HG02759 (cell line): ENCODE data around the gene UST.
"Not testable (repeated sequence)": the region's sequence is repeated elsewhere in the genome, so short reads cannot be mapped to it uniquely, and the experiment has no call there.

Experiments
- ATAC-seq: cut with Tn5 transposase; IDR thresholded peaks from one replicate; pipeline ENCODE4 v1.9.1; 2021; ENCODE audit warnings: mild to moderate bottlenecking, moderate library complexity; ENCODE audit not compliant: unreplicated experiment

UST gene

DNA sequence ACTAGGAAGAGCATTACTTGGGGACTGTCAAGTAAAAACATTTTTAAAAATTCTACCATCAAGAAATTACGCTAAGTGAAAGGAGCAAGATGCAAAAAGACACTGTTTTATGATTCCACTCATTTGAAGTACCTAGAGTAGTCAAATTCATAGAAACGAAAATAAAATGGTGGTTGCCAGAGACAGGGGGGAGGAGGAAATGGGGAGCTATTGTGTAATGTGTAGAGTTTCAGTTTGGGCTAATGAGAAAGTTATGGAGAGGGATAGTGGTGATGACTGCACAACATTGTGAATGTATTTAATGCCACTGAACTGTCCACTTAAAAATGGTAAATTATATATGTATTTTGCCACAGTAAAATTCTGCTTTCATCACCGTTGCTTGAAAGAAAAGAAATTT is 83.8 kb downstream of the UST start:
- no peak for ATAC-seq

DNA sequence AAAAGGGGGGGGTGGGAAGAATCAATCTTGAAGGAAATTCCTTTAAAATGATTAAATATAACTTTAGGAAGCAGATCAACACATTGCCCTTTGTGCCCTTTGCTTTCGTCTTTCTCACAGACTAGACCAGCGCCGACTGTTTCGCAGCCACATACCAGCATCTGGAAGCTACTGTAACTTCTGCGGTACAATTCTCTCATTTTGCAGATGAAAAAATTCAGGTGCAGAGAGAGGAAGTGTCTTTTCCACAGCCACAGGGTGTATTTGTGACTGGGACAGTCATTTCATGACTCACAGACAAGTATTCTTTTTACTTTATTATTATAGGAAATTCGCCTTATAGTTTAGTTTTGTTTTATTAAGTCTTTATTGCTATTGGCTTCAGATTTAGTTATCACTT is 84.2 kb downstream of the UST start:
- ATAC-seq = peak; percentile 71

DNA sequence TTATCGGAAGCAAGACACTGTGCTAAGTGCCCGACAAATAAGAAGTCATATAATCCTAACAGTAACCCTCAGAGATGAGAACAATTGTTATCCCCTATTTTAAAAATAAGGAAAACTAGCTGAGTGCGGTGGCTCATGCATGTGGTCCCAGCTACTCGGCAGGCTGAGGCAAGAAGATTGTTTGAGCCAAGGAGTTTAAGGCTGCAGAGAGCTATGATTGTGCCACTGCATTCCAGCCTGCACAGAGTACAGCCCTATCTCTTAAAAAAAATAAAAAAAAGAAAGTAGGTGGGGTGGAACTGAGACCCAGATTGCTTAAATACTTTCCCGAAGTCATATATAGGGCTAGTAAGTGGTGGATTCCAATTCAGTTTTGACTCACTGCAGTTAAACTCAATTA is 84.7 kb downstream of the UST start:
- no peak for ATAC-seq

DNA sequence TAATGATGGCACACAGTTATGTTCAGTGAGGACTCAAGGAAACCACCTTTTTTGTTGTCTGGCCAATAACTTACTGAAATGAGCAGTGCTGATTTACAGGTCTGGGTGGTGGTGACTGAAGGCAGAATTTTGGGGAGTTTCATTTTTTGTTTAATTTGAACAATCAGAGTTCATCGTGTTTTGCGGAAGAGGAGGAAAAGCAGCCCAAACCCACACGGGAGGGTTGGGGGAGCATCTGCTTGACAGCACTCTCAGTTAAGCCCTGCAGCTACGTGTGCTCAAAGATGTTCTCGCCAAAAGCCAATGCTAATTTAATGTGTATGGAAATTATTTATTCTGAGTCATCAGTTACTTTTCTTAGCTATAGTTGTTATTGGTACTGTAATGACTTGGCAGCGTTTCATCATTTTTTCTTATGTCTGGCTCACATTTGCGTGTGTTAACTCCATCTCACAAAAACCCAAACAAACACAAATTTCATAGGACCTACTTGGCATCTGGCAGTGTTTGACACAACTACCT is 89.2 kb downstream of the UST start:
- ATAC-seq = no peak

DNA sequence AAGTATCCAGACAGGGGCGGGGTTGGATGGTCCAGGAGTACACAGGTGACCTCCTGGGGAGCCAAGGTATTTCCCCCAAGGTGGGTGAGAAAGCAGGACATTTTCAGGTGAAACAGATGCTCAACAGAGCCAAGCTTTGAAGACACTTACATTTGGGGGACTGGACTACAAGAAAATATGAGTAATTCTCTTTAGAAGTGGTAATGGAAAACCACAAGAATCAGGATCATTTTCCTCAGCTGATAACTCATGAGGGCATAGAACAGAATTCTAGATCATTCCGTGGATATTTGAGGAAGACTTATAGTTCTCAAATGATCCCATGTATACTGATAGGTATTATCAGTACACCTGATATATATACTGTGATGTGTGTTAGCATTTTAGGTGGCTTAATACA is 89.9 kb downstream of the UST start:
- no peak for ATAC-seq

DNA sequence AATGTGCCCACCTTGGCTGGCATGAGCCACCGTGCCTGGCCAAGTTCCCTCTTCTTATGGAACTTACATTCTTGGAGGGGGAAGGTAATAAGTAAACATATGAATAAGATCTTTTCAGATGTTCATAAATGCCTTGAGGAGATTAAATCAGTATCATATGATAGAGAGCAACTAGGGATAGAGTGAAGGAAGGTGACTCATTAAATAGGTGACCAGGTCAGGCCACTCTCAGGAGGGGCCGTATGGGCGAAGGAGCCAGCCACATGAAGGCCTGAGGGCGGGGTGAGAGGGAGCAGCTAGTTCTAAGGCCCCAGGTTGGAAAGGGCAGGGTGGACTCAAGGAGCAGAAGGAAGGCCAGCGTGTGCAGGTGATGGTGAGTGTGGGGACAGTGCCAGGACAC is 91.1 kb downstream of the UST start:
- ATAC-seq = no peak

DNA sequence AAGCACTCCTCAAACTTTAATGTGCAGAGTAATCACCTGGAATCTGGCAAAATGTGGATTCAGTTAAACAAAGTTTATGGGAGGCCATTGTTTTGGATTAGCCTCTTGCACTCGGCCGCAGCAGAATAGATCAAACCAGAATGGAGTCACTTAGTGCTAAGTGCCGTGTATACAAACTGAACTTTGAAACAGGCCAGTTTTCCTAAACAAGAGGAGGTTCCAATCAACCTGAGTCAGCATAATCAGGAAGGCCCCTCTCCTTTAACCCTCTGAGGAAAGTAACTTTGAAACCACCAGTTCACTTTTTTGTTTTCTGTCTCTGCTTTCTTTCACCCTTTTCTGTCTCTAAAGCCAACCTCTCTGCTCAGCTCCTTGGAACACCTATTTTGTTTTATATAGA is 92.2 kb downstream of the UST start:
- ATAC-seq = no peak

DNA sequence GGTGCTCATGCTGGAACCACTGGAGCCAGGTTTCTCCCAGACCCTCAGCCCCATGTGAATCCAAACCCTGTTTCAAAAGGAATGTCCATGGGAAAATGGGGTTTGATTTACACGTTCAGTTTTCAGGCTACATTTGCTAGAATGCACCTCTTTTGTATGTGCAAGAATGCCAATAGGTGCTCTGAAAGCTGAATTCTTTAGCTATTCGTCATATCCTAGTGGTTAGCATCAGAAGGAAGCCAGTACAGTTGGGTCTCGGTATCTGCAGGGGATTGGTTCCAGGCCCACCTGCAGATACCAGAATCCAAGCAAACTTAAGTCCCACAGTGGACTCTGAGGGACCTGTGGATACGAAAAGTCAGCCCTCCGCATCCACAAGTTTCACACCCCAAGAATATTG is 93.4 kb downstream of the UST start:
- ATAC-seq = no peak

DNA sequence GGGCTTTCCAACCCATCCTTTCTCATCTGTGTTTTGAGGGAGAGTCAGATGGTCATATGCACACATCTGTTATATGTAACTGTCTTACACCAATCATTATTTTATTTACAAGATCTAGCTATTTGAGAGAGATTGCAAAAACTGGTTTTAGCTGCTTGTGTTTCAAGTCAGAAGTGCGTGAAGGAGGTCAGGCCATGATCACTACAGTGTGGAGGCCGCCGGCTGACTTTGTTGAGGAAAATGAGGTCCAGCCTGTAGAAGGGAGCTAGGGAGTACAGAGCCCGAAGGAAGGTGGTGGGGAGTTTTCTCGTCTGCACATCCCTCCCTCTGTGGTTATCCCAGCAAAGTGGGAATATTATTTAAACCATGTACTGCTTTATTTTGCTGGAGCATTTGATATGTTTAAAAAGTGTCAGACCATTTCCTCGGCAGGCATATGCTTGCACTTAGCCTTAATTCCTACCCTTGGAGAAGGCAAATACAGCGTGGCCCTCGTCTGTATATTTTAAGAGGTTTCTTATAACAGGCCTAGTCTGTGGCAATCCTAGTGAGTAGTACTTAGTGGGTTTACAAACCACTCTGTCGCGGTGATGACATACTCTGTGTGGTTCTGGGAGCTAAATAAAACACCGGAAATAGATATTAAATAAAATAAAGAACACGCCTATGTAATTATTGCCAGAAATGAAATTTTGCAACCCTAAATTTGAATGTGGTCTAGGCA is 95.6 kb downstream of the UST start:
- no peak for ATAC-seq

DNA sequence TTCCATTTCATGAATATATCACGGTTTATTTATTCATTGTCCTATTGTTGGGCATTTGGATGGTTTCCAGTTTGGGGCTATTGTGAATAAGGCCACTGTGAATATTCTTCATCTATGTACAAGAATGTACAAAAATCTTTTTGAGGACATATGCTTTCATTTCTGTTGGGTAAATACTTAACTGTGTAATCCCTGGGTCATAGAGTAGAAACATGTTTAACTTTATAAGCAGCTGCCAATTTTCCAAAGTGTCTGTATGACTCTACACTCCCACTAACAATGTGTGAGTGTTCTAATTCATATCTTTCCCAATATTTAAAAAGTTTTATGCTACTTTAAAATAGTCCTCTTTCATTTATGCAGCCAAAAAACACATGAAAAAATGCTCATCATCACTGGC is 98.6 kb downstream of the UST start:
- no peak for ATAC-seq

DNA sequence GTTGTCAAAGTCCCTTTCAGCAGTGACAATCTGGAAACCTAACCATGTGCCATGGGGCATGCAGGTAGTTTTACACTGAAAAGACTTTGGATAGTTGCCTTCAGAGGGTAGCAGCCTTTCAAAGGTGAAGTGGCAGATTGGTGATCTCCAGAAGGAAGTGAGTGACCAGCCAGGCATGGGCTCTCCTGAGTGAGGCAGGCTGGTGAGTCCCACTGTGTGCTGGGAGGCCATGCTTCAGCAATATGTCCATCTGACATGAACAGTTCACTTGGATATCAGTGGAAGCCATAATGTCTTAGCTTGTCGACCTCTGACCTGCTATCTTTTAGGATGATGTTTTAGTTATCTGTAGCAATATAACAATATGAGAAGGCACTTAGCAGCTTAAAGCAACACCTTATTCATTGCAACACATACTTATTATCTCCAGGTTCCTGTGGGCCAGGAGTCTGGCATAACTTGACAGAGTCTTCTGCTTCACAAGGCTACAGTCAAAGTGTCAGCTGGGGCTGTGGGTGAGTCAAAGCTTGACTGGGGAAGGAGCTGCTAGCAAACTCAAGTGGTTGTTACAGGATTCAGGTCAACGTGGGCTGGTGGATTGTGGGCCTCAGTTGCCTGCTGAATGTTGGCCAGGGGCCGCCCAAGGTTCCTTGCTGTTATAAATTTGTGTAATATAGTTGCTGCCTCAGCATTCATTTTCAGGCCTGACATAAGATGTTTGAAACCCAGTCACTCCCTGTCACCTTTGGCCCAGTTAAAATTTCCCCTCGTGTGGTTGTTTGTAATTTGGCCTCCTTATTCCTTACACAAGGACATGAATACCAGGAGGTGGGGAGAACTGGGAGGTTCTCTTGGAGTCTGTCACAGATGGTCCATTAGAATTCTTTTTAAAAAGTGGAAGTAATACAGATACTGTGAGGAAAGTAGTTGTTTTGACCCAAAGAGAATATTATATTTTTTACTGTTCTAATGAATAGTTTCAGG is 100.2 kb downstream of the UST start:
- no peak for ATAC-seq

DNA sequence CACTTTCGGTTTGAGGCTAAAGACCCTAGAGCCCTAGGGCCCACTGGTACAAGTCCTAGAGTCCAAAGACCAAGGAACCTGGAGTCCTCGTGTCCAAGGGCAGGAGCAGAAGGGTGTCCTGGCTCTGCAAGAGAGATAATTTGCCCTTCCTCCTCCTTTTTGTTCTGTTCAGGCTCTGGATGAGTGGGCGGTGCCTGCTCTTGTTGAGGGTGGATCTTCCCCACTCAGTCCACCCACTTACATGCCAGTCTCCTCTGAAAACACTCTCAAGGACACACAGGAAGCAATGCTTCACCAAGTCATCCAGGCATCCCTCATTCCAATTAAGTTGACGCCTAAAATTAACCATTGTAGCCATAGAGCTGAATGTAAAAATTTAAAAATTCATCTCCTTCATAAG is 102.1 kb downstream of the UST start:
- ATAC-seq = no peak

DNA sequence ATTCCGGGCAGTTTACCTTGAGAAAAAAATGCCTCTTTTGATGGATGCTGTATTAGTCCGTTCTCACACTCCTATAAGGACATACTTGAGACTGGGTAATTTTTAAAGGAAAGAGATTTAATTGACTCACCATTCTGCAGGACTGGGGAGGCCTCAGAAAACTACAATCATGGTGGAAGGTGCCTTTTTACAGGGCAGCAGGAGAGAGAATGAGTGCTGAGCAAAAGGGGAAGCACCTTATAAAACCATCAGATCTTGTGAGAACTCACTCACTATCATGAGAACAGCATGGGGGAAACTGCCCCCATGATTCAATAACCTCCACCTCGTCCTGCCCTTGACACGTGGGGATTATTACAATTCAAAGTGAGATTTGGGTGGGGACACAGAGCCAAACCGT is 102.6 kb downstream of the UST start:
- not testable (repeated sequence) for ATAC-seq

DNA sequence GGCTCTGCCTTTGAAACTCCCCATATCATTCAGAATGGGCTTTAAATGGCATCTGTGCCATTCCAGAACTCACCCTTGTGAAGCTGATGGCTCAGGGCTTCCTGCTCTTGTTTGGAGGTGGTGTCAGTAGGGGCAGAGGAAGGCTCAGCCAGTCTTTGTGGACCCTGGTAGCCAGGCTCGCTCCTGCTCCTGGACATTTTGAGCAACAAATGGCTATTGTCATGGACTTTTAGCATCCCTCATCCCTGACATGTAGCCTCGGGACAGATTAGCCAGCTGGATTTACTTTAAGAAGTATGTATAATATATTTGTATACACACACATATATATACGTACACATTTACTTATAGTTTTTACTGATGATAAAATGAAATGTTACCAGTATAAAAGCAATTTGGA is 104.1 kb downstream of the UST start:
- ATAC-seq = no peak

DNA sequence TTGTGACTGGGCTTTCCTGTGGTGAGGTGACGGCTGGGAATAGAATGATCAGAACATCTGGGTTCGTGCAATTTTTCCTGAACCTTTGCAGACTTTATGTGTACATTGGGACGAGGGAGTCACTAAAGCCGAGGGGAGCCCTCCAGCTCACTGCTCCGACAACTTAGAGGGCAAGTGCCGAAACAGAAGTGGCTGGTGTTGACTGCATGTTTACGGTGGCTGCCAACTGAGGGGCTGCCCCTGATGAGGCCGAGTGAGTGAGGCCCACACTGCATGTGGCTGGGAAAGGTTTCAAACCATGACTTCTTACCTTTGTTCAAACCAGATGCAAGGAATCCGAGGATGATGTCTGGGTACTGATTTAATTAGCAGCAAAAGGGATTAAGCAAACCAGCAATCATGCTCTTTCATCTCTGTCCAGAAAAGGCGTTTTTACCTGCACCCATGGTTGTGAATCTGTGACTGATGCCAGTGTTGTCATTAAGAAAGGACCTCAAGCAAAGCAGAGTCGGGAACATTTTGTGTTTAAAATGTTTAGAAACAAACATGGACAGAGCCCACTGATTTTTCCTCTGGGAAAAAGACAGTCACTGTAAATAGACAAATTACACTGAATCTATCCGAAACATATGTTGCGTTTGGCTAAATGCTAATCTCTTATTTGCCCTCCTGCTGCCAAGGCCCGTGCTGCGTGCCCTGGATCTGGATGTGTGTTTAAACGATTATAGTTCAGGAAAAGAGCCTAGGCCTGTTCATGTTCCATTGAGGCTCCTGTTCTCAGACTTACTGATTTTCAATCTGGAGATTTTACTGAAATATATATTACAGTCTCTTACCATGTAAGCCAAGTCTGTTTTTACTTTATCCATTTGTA is 105.1 kb downstream of the UST start:
- no peak for ATAC-seq

DNA sequence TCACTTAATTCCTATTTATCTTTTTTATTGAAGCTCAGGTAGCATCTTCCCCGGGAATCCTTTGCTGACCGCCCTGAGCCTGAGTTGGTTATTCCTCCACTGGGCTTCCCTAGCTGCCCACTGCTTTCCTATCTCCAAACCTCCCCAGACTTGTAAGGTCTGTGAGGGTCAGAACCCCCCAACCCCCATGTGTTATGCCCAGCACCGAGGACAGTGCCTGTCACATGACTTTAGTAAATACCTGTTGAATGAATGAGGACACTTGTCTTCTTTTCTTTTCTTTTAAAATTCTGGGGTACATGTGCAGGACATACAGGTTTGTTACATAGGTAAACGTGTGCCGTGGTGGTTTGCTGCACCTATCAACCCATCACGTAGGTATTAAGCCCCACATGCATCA is 105.9 kb downstream of the UST start:
- ATAC-seq = no peak

DNA sequence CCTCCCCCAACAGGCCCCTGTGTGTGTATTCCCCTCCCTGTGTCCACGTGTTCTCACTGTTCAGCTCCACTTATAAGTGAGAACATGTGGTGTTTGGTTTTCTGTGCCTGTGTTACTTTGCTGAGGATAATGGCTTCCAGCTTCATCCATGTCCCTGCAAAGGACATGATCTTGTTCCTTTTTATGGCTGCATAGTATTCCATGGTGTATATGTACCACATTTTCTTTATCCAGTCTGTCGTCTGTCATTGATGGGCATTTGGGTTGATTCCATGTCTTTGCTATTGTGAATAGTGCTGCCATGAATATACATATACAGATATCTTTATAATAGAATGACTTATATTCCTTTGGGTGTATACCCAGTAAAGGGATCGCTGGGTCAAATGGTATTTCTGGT is 106.3 kb downstream of the UST start:
- not testable (repeated sequence) for ATAC-seq

DNA sequence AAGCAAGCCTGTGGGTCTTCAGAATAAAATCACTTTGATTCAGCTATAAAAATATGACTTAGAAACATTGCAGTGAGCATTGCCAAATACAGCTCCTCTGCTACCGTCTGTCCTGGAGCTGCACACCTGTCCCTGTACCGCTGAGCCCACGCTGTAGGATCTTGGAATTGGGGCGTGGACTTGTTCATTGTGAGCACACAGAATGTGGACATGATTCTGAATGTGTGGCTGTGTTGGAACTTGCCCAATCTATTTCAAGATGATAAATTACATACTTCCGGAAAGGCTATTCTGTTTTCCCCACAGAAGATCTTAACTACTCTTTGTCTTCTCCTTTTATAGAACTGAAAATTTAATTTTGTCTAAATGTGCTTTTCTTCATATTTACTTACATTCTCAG is 107.3 kb downstream of the UST start:
- ATAC-seq = no peak

DNA sequence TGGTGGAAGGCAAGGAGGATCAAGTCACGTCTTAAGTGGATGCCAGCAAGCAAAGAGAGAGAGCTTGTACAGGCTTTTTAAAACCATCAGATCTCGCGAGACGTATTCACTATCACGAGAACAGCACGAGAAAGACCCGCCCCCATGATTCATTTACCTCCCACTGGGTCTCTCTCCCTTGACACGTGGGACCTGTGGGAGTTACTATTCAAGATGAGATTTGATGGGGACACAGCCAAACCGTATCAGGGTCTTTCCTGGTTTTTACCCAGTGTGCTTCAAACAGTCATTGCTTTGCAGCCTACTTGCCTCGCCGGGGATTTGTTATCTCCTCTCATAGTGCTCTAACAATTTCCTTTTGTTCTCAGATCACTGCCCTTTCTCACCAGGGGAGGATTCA is 108.2 kb downstream of the UST start:
- no peak for ATAC-seq

DNA sequence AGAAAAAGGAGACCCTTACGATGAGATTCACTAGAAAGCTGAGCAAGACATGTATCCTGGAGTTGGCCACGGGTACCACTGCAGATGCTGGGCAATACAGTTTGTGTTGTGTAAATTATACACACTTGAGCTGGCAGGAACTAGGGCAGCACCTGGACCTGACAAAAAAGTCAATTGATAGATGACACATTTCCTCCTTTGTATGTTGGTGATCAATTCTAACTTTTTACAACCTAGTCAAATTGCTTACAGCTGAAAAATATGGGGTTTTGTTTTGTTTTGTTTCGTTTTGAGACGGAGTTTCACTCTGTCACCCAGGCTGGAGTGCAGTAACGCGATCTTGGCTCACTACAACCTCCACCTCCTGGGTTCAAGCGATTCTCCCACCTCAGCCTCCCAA is 108.9 kb downstream of the UST start:
- ATAC-seq = no peak

DNA sequence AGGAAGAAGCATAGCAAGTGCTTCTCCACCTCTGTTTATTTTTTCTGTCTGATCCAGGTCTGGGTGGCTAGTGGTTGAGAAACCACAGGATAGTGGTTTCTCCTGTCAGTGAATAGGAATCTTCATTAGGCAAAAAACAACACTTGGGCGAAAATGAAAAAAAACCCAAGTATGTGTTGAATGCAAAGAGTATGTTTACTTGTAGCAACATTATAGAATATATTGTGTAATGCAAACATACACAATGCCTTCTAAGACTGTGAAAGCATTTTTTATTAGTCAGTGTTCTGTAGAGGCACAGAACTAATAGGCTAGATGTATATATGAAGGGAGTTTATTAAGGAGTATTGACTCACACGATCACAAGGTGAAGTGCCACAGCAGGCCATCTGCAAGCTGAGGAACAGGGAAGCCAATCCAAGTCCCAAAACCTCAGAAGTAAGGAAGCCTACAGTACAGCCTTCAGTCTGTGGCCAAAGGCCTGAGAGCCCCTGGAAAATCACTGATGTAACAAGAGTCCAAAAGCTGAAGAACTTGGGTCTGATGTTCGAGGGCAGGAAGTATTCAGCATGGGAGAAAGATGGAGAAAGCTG is 111.1 kb downstream of the UST start:
- ATAC-seq = no peak
